T-cell (primary cell): ENCODE data around the gene MUC7. TPM values are rescaled to one million over a fixed set of nuclear protein-coding genes. Genes with fewer than 3 reads are reported as not detected.

ENCODE experiments used
- ATAC-seq, 4 experiments: fragments of 200-7000 bp in 3 of 4; fragments of 150-1000 bp in 1 of 4; cut with Tn5 transposase; replicated peaks in 1 of 4; 1 replicate in 3 of 4; 2 replicates in 1 of 4; pipeline ENCODE4 v1.10.0; 2021; ENCODE audit warnings: moderate library complexity in 3 of 4, mild to moderate bottlenecking in 2 of 4, moderate number of reproducible peaks in 1 of 4
- CTCF ChIA-PET, 2 donors: fragments of 300-600 bp; sonication (Branson Sonifier 250); formaldehyde crosslinking; loops; one replicate each; lab custom pipeline; 2022; ENCODE audit warnings: antibody characterized with exemption in 2 of 2; lab: Charles Lee
- POLR2A ChIA-PET, 2 donors: fragments of 300-600 bp; sonication (Branson Sonifier 250); formaldehyde crosslinking; loops; one replicate each; lab custom pipeline; 2022; ENCODE audit warnings: antibody characterized with exemption in 2 of 2; lab: Charles Lee
- DNase-seq, 35 experiments: peaks; one replicate each; pipeline versions ENCODE4 v3.0.0 to v3.0.0-alpha.2; 2013 to 2023
- H3K27ac ChIP-seq: one replicate; pipeline ENCODE4 v1.5.1; 2013; ENCODE audit warnings: low read length
- H3K27me3 ChIP-seq, 2 experiments: replicated peaks in 1 of 2; 1 replicate in 1 of 2; 2 replicates in 1 of 2; pipeline versions ENCODE4 v1.6.1 to v1.7.0; 2013; ENCODE audit warnings: low read length in 1 of 2, mixed read lengths in 1 of 2; ENCODE audit not compliant: control insufficient read depth in 2 of 2, insufficient read depth in 2 of 2; ENCODE audit errors: extremely low read depth in 1 of 2
- H3K36me3 ChIP-seq, 2 donors: 1 replicate in 1 of 2; 2 replicates in 1 of 2; pipeline versions ENCODE4 v1.6.1 to v1.7.0; 2013; ENCODE audit warnings: low read length in 1 of 2; ENCODE audit not compliant: control insufficient read depth in 2 of 2, insufficient read depth in 1 of 2; ENCODE audit errors: extremely low read depth in 1 of 2
- H3K4me1 ChIP-seq, 2 experiments: 1 replicate in 1 of 2; 2 replicates in 1 of 2; pipeline versions ENCODE4 v1.6.1 to v1.7.0; 2013; ENCODE audit warnings: low read length in 2 of 2, mixed read lengths in 1 of 2; ENCODE audit not compliant: insufficient read depth in 2 of 2, control insufficient read depth in 1 of 2; ENCODE audit errors: extremely low read depth in 1 of 2
- H3K4me3 ChIP-seq, 2 donors: 1 replicate in 1 of 2; 2 replicates in 1 of 2; pipeline versions ENCODE4 v1.5.1 to v1.7.0; 2013; ENCODE audit warnings: mild to moderate bottlenecking in 2 of 2, low read length in 1 of 2, moderate library complexity in 1 of 2; ENCODE audit not compliant: control insufficient read depth in 1 of 2; ENCODE audit errors: extremely low read depth in 1 of 2
- H3K9me3 ChIP-seq: 2 replicates; pipeline ENCODE4 v1.7.0; 2013
- H3K27ac Mint-ChIP-seq, 2 donors: one replicate each; pipeline ENCODE4 v1.8.0; 2020 to 2021; ENCODE audit warnings: mild to moderate bottlenecking in 2 of 2, mixed read lengths in 2 of 2
- H3K27me3 Mint-ChIP-seq, 2 donors: one replicate each; pipeline ENCODE4 v1.8.0; 2021 to 2022; ENCODE audit warnings: mixed read lengths in 2 of 2
- H3K36me3 Mint-ChIP-seq: one replicate; pipeline ENCODE4 v1.8.0; 2021; ENCODE audit warnings: mixed read lengths
- H3K4me1 Mint-ChIP-seq, 3 donors: one replicate each; pipeline ENCODE4 v1.8.0; 2020 to 2022; ENCODE audit warnings: mixed read lengths in 3 of 3, mild to moderate bottlenecking in 1 of 3
- H3K4me3 Mint-ChIP-seq, 3 donors: one replicate each; pipeline ENCODE4 v1.8.0; 2020 to 2022; ENCODE audit warnings: mild to moderate bottlenecking in 3 of 3, mixed read lengths in 3 of 3, moderate library complexity in 3 of 3
- H3K9me3 Mint-ChIP-seq, 3 donors: one replicate each; pipeline ENCODE4 v1.8.0; 2020 to 2022; ENCODE audit warnings: mixed read lengths in 3 of 3
- WGBS: methylation state at CpG from one replicate; pipeline ENCODE4 v1.1.5; 2013; ENCODE audit warnings: missing lambda C conversion rate; ENCODE audit not compliant: insufficient coverage; 5-methylcytosine and 5-hydroxymethylcytosine counted together
- total RNA-seq, 35 experiments: library from RNA in 6 of 35; stranded (reverse) in 6 of 35; fragments of 120-200 nt in 1 of 35; gene quantifications; one replicate each; pipeline versions ENCODE4 v1.2.1 to v1.2.4 and lab custom pipeline; 2013 to 2026

The MUC7 gene
- total RNA-seq, 5 donors from 2014 or later (not counting 1 experiment from before 2014, with no cell fraction given): not detected

GRCh38 chr4:70505151-70505748, 33.3 kb downstream of the MUC7 start:
- no peaks in the 10 kb centered on the region for H3K9me3 ChIP-seq
- H3K4me1 ChIP-seq: no peaks in the 10 kb centered on the region
- ChIA-PET POLR2A (no interaction called here), CTCF (no interaction called here)
- no peaks in the 10 kb centered on the region for H3K27me3 ChIP-seq
- DNase-seq (peak in 32 of 35 experiments; percentile 3 to 57 (median 26)), ATAC-seq (peak; percentile 52 to 69 (median 62))
- H3K36me3 ChIP-seq: no peaks in the 10 kb centered on the region
- no peaks in the 10 kb centered on the region for H3K36me3 Mint-ChIP-seq
- H3K9me3 Mint-ChIP-seq: no peaks in the 10 kb centered on the region
- H3K4me3 ChIP-seq: no peak overlapping the region
- H3K4me1 Mint-ChIP-seq: no peaks in the 10 kb centered on the region
- H3K4me3 Mint-ChIP-seq: no peak overlapping the region
- WGBS: no CpG with 5 or more reads among the region's 7 CpGs
- peaks cover 0 to 4% of the 10 kb centered on the region in 2 donors for H3K27me3 Mint-ChIP-seq
- H3K27ac ChIP-seq: no peak overlapping the region
- no peak overlapping the region for H3K27ac Mint-ChIP-seq

GRCh38 chr4:70508801-70509200, 36.8 kb downstream of the MUC7 start:
- H3K4me1 ChIP-seq: no peaks in the 10 kb centered on the region
- peaks cover 7 to 11% of the 10 kb centered on the region in 2 donors for H3K27me3 Mint-ChIP-seq
- H3K36me3 Mint-ChIP-seq: no peaks in the 10 kb centered on the region
- H3K4me3 Mint-ChIP-seq: no peak overlapping the region
- H3K4me1 Mint-ChIP-seq: no peaks in the 10 kb centered on the region
- H3K36me3 ChIP-seq: no peaks in the 10 kb centered on the region
- H3K27ac Mint-ChIP-seq: no peak overlapping the region
- no peaks in the 10 kb centered on the region for H3K9me3 ChIP-seq
- ChIA-PET POLR2A (no interaction called here), CTCF (no interaction called here)
- H3K27ac ChIP-seq: no peak overlapping the region
- DNase-seq: no peak
- WGBS: 10% methylated on average over 1 of the region's 1 CpG
- no peaks in the 10 kb centered on the region for H3K9me3 Mint-ChIP-seq
- H3K27me3 ChIP-seq: no peaks in the 10 kb centered on the region
- ATAC-seq: no peak
- H3K4me3 ChIP-seq: no peak overlapping the region

GRCh38 chr4:70511365-70511764, 39.4 kb downstream of the MUC7 start:
- H3K27ac ChIP-seq: no peak overlapping the region
- H3K9me3 ChIP-seq: no peaks in the 10 kb centered on the region
- no peaks in the 10 kb centered on the region for H3K4me1 ChIP-seq
- ChIA-PET POLR2A (no interaction called here), CTCF (interaction anchor here in 1 of 2 donors (1.8 kb wide), 1 partner anchor 9 kb away, joined by 9 read pairs; no protein-coding TSS in a partner anchor)
- 80% methylated on average over 1 of the region's 3 CpGs for WGBS
- Mint-ChIP-seq H3K4me3 (no peak overlapping the region), H3K27me3 (peaks cover 7 to 14% of the 10 kb centered on the region in 2 donors), H3K4me1 (no peaks in the 10 kb centered on the region), H3K36me3 (no peaks in the 10 kb centered on the region), H3K9me3 (no peaks in the 10 kb centered on the region), H3K27ac (no peak overlapping the region)
- no peaks in the 10 kb centered on the region for H3K27me3 ChIP-seq
- H3K4me3 ChIP-seq: no peak overlapping the region
- DNase-seq (no peak), ATAC-seq (no peak)
- H3K36me3 ChIP-seq: no peaks in the 10 kb centered on the region

GRCh38 chr4:70515367-70516250, 43.6 kb downstream of the MUC7 start:
- Mint-ChIP-seq H3K9me3 (no peaks in the 10 kb centered on the region), H3K4me3 (no peak overlapping the region), H3K36me3 (no peaks in the 10 kb centered on the region), H3K4me1 (no peaks in the 10 kb centered on the region), H3K27me3 (peaks cover 11 to 17% of the 10 kb centered on the region in 2 donors), H3K27ac (no peak overlapping the region)
- DNase-seq: no peak
- WGBS: no CpG with 5 or more reads among the region's 4 CpGs
- peaks cover 0 to 1% of the 10 kb centered on the region in 2 experiments for H3K27me3 ChIP-seq
- H3K4me1 ChIP-seq: no peaks in the 10 kb centered on the region
- no peak for ATAC-seq
- POLR2A ChIA-PET: no interaction called here
- no peaks in the 10 kb centered on the region for H3K9me3 ChIP-seq
- CTCF ChIA-PET: no interaction called here
- no peak overlapping the region for H3K27ac ChIP-seq
- H3K36me3 ChIP-seq: no peaks in the 10 kb centered on the region
- no peak overlapping the region for H3K4me3 ChIP-seq

GRCh38 chr4:70518269-70518668, 46.3 kb downstream of the MUC7 start, which contains the start of gene AMTN:
Gene AMTN, plus strand, starts transcription at chr4:70518569. Its CDS starts 209 bp downstream, at chr4:70518778.
- Mint-ChIP-seq H3K36me3 (no peaks in the 10 kb centered on the region), H3K4me3 (no peak within 1 kb of the TSS), H3K27me3 (peaks cover 13 to 14% of the 10 kb centered on the region in 2 donors), H3K9me3 (no peaks in the 10 kb centered on the region), H3K4me1 (no peaks in the 10 kb centered on the region), H3K27ac (no peak within 1 kb of the TSS)
- Histone ChIP-seq H3K4me1 (no peaks in the 10 kb centered on the region), H3K4me3 (no peak within 1 kb of the TSS), H3K27me3 (peaks cover 0 to 4% of the 10 kb centered on the region in 2 experiments), H3K9me3 (no peaks in the 10 kb centered on the region), H3K27ac (no peak within 1 kb of the TSS), H3K36me3 (no peaks in the 10 kb centered on the region)
- no CpG with 5 or more reads among the region's 2 CpGs for WGBS
- ChIA-PET CTCF (no interaction called here), POLR2A (no interaction called here)
- no peak for DNase-seq
- ATAC-seq: no peak

GRCh38 chr4:70518716-70519115, 46.7 kb downstream of the MUC7 start:
- Histone ChIP-seq H3K9me3 (no peaks in the 10 kb centered on the region), H3K27me3 (peaks cover 0 to 4% of the 10 kb centered on the region in 2 experiments), H3K36me3 (no peaks in the 10 kb centered on the region), H3K27ac (no peak overlapping the region), H3K4me3 (no peak overlapping the region), H3K4me1 (no peaks in the 10 kb centered on the region)
- 60% methylated on average over 1 of the region's 3 CpGs for WGBS
- ATAC-seq (no peak), DNase-seq (no peak)
- Mint-ChIP-seq H3K9me3 (no peaks in the 10 kb centered on the region), H3K4me1 (no peaks in the 10 kb centered on the region), H3K36me3 (no peaks in the 10 kb centered on the region), H3K4me3 (no peak overlapping the region), H3K27me3 (peaks cover 9 to 12% of the 10 kb centered on the region in 2 donors), H3K27ac (no peak overlapping the region)
- POLR2A ChIA-PET: no interaction called here
- CTCF ChIA-PET: no interaction called here
